ENCODE data around the gene ERCC1. TPM values are rescaled to one million over a fixed set of nuclear protein-coding genes. Genes with fewer than 3 reads are reported as not detected.

ERCC1 gene
- total RNA-seq, 3 donors from 2014 or later: 89.9 to 96.7 (median 91.2) TPM

- peak; percentile 96 for DNase-seq (ENCODE audit: low spot score in 2 of 2)
- intact Hi-C loops (cut with DNase I; ENCODE audit: low total_unique reads): no loop called here
- Histone ChIP-seq H3K27me3 (no peaks in the 10 kb centered on the region), H3K9me3 (no peaks in the 10 kb centered on the region), H3K4me1 (peaks cover 4 to 16% of the 10 kb centered on the region in 2 donors), H3K4me3 (peak within 1 kb of the TSS; percentile 61 to 80 (median 66)), H3K36me3 (no peaks in the 10 kb centered on the region), H3K27ac (peak within 1 kb of the TSS; percentile 97 to 99)
- TF ChIP-seq POLR2A (IDR thresholded peaks at IDR 0.05) (peak; percentile 61), POLR2AphosphoS5 (IDR thresholded peaks at IDR 0.05) (peak; percentile 14 to 95 (median 43)), CTCF (IDR thresholded peaks at IDR 0.05) (no peak)
Observed at GRCh38 chr19:45404557-45405434, 18.9 kb downstream of the ERCC1 start, which contains the start of gene PPP1R13L. Gene PPP1R13L, minus strand, starts transcription at chr19:45405069. Its CDS starts 6,751 bp downstream, at chr19:45398318.

- Histone ChIP-seq H3K27ac (peak overlapping the region; percentile 97 to 99), H3K9me3 (no peaks in the 10 kb centered on the region), H3K4me3 (peak overlapping the region; percentile 61 to 80 (median 66)), H3K27me3 (no peaks in the 10 kb centered on the region), H3K4me1 (peaks cover 4 to 16% of the 10 kb centered on the region in 2 donors), H3K36me3 (no peaks in the 10 kb centered on the region)
- intact Hi-C loops (cut with DNase I; ENCODE audit: low total_unique reads): no loop called here
- TF ChIP-seq CTCF (IDR thresholded peaks at IDR 0.05) (peak; percentile 6 to 47 (median 18)), POLR2A (IDR thresholded peaks at IDR 0.05) (no peak)
- peak; percentile 72 to 81 for DNase-seq (ENCODE audit: low spot score in 2 of 2)
Observed at GRCh38 chr19:45403781-45404556, 19.7 kb downstream of the ERCC1 start.

- H3K4me1 ChIP-seq: peaks cover 4 to 16% of the 10 kb centered on the region in 2 donors
- H3K36me3 ChIP-seq: no peaks in the 10 kb centered on the region
- intact Hi-C loops (cut with DNase I; ENCODE audit: low total_unique reads): no loop called here
- no peak for DNase-seq (ENCODE audit: low spot score in 2 of 2)
- peak overlapping the region in 2 of 3 donors; percentile 66 to 80 for H3K4me3 ChIP-seq
- H3K27me3 ChIP-seq: no peaks in the 10 kb centered on the region
- no peak for TF ChIP-seq CTCF (IDR thresholded peaks at IDR 0.05)
- no peak for TF ChIP-seq POLR2AphosphoS5 (IDR thresholded peaks at IDR 0.05)
- TF ChIP-seq POLR2A (IDR thresholded peaks at IDR 0.05): no peak
- H3K9me3 ChIP-seq: no peaks in the 10 kb centered on the region
- peak overlapping the region; percentile 97 to 99 for H3K27ac ChIP-seq
Observed at GRCh38 chr19:45403272-45403671, 20.4 kb downstream of the ERCC1 start.

DNA sequence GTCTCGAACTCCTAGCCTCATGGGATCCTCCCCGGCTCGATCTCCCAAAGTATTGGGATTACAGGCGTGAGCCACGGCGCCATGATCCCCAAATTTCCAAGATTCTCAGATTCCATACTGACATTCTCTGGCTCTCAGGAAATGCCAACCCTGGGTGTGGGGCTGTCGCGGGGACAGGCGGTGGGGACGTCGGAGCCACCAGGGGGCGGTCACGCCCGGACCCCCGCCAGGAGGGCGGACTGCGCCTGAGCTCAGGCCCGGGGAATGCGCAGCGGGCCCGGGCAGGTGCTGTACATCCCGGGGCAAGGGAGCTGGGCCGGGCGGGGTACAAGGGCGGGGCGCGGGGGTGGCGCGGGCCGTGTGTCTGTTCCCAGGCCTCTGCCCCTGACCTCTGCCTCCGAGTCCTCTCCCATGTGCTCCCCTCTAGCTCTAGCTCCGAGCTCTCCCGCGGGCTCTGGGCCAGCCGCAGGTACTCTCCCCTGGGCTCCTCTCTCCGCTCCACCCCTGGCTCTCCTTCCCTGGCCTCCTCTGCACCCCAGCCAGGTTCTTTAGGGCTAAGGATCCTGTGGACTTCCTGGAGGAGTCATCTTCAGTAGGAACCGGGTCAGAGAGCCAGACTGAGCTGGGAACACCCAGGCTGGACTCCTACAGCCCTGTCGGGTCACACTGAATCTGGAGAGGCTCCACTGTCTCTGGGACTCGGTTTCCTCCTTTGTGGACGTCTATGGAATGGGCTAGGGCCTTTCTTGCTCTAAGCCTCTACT, 21.2 kb downstream of the ERCC1 start:
- intact Hi-C loops (cut with DNase I; ENCODE audit: low total_unique reads): no loop called here
- peaks cover 8 to 15% of the 10 kb centered on the region in 2 donors for H3K4me1 ChIP-seq

More for the DNA sequence above, 21.2 kb downstream of the ERCC1 start:
- TF ChIP-seq POLR2A (IDR thresholded peaks at IDR 0.05) (no peak), POLR2AphosphoS5 (IDR thresholded peaks at IDR 0.05) (peak in 1 of 3 donors; percentile 15), CTCF (IDR thresholded peaks at IDR 0.05) (peak in 2 of 3 donors; percentile 33 to 68)
- H3K27me3 ChIP-seq: no peaks in the 10 kb centered on the region
- H3K9me3 ChIP-seq: no peaks in the 10 kb centered on the region
- peak; percentile 67 to 72 for DNase-seq (ENCODE audit: low spot score in 2 of 2)
- H3K4me3 ChIP-seq: peak overlapping the region in 2 of 3 donors; percentile 66 to 80
- H3K27ac ChIP-seq: peak overlapping the region; percentile 97 to 99
- no peaks in the 10 kb centered on the region for H3K36me3 ChIP-seq

Data from breast epithelium (tissue), 4 donors.